Stimulated activated effector memory CD8-positive, alpha-beta T cell treated with anti-CD3 and anti-CD28 coated beads, Interleukin-12 subunit alpha, Interleukin-12 subunit beta, amount 100 ng/mL, for 72 hours (primary cell): ENCODE measurements around the gene OSMR.

Source experiments
- ATAC-seq: fragments of 150-1000 bp; cut with Tn5 transposase; 2 replicates; pipeline ENCODE4 v1.10.0; 2021
- DNase-seq, 2 donors: peaks; one replicate each; pipeline ENCODE4 v3.0.0; 2021 to 2022; ENCODE audit warnings: low spot score in 2 of 2
- H3K27ac Mint-ChIP-seq: one replicate; pipeline ENCODE4 v1.8.0; 2022; ENCODE audit warnings: mild to moderate bottlenecking, mixed read lengths
- H3K36me3 Mint-ChIP-seq: one replicate; pipeline ENCODE4 v1.8.0; 2022; ENCODE audit warnings: mild to moderate bottlenecking, mixed read lengths
- H3K4me1 Mint-ChIP-seq: one replicate; pipeline ENCODE4 v1.8.0; 2022; ENCODE audit warnings: mixed read lengths
- H3K4me3 Mint-ChIP-seq: one replicate; pipeline ENCODE4 v1.8.0; 2022; ENCODE audit warnings: mild to moderate bottlenecking, mixed read lengths
- H3K9me3 Mint-ChIP-seq: one replicate; pipeline ENCODE4 v1.8.0; 2022; ENCODE audit warnings: mixed read lengths

OSMR gene

DNA sequence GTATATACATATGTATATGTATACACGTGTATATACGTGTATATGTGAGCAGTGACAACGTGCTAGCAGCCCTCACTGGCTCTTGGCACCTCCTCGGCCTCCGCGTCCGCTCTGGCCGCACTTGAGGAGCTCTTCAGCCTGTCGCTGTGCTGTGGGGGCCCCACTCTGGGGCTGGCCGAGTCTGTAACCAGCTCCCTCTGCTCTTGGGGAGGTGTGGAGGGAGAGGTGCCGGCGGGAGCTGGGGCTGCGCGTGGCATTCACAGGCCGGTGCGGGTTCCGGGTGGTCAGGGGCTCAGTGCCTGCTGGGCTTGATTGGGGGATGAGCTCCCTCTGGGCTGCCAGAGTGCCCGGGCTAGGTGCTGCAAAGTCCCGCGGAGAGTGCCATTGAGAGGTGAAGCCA lies 24.1 kb upstream of the OSMR start:
- Mint-ChIP-seq H3K4me3 (no peak overlapping the region), H3K4me1 (no peaks in the 10 kb centered on the region)
- DNase-seq: no peak

DNA sequence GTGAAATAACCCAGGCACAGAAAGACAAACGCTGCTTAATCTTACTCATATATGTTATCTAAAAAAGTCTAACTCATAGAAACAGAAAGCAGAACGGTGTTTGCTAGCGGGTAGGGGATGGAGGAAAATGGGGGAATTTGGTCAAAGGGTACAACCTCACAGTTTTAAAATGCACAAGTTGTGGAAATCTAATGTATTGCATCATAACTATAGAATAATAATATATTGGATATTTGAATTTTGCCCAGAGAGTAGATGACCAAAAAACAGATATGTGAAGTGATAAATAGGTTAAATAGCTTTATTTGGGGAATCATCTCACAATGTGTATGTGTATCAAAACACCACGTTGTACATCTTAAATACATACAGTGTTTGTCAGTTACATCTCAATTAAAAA lies 22.3 kb upstream of the OSMR start:
- Mint-ChIP-seq H3K36me3 (no peaks in the 10 kb centered on the region), H3K9me3 (peaks cover 2% of the 10 kb centered on the region), H3K27ac (no peak overlapping the region), H3K4me3 (no peak overlapping the region), H3K4me1 (no peaks in the 10 kb centered on the region)
- DNase-seq (no peak), ATAC-seq (no peak)

More for the DNA sequence above, 24.1 kb upstream of the OSMR start:
- Mint-ChIP-seq H3K36me3 (no peaks in the 10 kb centered on the region), H3K27ac (no peak overlapping the region), H3K9me3 (peaks cover under 1% of the 10 kb centered on the region)
- no peak for ATAC-seq

GRCh38 chr5:38824821-38825220 lies 21.0 kb upstream of the OSMR start:
- no peak for DNase-seq
- no peak overlapping the region for H3K27ac Mint-ChIP-seq
- no peak overlapping the region for H3K4me3 Mint-ChIP-seq
- no peaks in the 10 kb centered on the region for H3K4me1 Mint-ChIP-seq
- ATAC-seq: no peak
- peaks cover 2% of the 10 kb centered on the region for H3K9me3 Mint-ChIP-seq
- no peaks in the 10 kb centered on the region for H3K36me3 Mint-ChIP-seq

DNA sequence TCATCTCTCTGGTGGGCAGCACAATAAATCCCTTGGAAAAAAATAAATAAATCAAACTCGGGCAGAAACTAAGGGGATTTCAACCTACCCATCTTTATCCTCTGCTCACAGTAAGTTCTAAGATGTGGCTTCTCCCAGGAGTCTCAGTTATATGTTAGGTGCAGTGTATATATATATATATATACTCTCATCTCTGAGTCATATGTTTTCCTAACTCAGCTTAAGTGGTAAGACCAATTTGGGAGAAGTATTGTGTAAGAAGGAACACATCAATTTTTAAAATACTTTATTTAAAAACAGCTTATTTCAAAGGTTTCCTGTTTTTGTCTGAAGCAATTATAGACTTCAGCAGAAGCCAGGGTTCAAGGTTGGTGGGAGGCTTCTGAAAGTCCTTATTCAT lies 20.3 kb upstream of the OSMR start:
- ATAC-seq: no peak

GRCh38 chr5:38827525-38827924 lies 18.3 kb upstream of the OSMR start:
- no peak for DNase-seq
- no peak for ATAC-seq
- H3K4me3 Mint-ChIP-seq: no peak overlapping the region

More for the DNA sequence above, 20.3 kb upstream of the OSMR start:
- H3K9me3 Mint-ChIP-seq: peaks cover 2% of the 10 kb centered on the region
- H3K4me3 Mint-ChIP-seq: no peak overlapping the region
- no peaks in the 10 kb centered on the region for H3K36me3 Mint-ChIP-seq
- H3K27ac Mint-ChIP-seq: no peak overlapping the region
- no peaks in the 10 kb centered on the region for H3K4me1 Mint-ChIP-seq
- DNase-seq: no peak

DNA sequence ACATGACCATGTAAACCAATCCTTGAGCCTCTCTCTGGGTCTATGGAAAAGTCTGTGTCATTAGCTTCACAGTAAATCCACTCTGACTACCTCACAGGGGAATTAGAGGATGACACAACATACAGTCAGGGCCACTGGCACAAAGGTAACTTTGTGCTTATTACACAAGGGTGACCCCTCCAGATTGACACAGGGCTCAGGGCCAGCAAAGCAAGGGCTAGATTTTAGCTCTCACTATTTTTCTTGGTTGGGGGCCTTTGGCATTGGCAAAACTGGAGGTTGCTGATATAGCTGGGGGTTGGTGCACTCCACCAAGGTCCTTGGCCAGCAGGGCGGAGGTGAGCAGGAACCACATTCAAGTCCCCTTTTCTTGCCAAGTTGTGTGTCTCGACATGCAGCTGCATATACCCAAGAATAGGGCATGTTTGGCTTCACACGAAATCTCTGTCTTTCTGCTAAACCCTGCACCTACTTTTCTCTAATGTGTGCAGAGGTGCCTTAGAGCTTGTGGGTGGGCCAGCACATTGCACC lies 15.2 kb upstream of the OSMR start:
- no peak for ATAC-seq
- peaks cover 2% of the 10 kb centered on the region for H3K9me3 Mint-ChIP-seq
- no peak overlapping the region for H3K27ac Mint-ChIP-seq
- no peak for DNase-seq
- peaks cover 7% of the 10 kb centered on the region for H3K36me3 Mint-ChIP-seq
- peaks cover 7% of the 10 kb centered on the region for H3K4me1 Mint-ChIP-seq
- no peak overlapping the region for H3K4me3 Mint-ChIP-seq

More at GRCh38 chr5:38827525-38827924, 18.3 kb upstream of the OSMR start:
- H3K36me3 Mint-ChIP-seq: peaks cover 7% of the 10 kb centered on the region
- peaks cover 7% of the 10 kb centered on the region for H3K4me1 Mint-ChIP-seq
- H3K27ac Mint-ChIP-seq: no peak overlapping the region
- peaks cover 2% of the 10 kb centered on the region for H3K9me3 Mint-ChIP-seq

- peaks cover 7% of the 10 kb centered on the region for H3K4me1 Mint-ChIP-seq
- H3K36me3 Mint-ChIP-seq: peaks cover 7% of the 10 kb centered on the region
- ATAC-seq (no peak), DNase-seq (no peak)
- no peak overlapping the region for H3K27ac Mint-ChIP-seq
- H3K4me3 Mint-ChIP-seq: no peak overlapping the region
- peaks cover 2% of the 10 kb centered on the region for H3K9me3 Mint-ChIP-seq
Observed at GRCh38 chr5:38831117-38831516, 14.7 kb upstream of the OSMR start.

DNA sequence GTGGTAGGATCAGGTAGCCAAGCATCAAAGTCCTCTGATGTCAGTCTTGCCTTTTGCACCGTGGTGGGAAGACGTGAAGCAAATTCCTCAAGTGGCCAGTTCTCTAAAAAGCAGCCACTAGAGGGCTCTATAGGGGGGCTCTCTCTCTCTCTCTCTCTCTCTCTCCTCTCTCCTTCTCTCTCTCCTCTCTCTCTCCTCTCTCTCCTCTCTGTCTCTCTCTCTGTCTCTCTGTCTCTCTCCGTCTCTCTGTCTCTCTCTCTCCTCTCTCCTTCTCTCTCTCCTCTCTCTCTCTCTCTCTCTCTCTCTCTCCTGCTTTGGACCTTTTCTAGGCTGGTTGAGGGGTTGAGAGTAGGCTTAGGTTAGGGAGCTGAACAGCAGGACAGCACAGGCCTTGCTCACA lies 13.9 kb upstream of the OSMR start:
- Mint-ChIP-seq H3K4me1 (peaks cover 7% of the 10 kb centered on the region), H3K36me3 (peaks cover 7% of the 10 kb centered on the region), H3K9me3 (no peaks in the 10 kb centered on the region), H3K27ac (peak overlapping the region; percentile 39), H3K4me3 (no peak overlapping the region)
- DNase-seq: no peak
- ATAC-seq: no peak

DNA sequence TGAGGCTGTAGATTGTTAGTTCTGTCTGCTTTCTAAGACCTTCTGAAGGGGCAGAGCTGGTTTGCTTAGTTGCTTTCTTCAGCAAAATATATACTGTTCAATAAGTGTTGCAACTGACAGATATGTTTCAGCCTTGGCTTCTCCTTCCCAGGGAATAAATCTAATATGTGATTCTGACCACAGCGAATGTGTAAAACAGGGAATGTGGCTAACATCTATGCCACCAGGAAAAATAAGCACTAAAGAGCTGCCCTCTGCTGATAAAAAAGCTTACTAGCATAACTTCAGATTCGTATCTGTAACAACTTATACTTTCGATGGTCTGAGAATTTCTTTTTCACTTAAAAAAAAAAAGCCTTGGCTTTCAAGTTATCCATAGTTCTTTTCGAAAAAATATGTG lies 13.0 kb upstream of the OSMR start:
- peaks cover 7% of the 10 kb centered on the region for H3K36me3 Mint-ChIP-seq
- peaks cover 7% of the 10 kb centered on the region for H3K4me1 Mint-ChIP-seq
- H3K9me3 Mint-ChIP-seq: no peaks in the 10 kb centered on the region
- ATAC-seq: no peak
- no peak overlapping the region for H3K27ac Mint-ChIP-seq
- H3K4me3 Mint-ChIP-seq: no peak overlapping the region
- no peak for DNase-seq

DNA sequence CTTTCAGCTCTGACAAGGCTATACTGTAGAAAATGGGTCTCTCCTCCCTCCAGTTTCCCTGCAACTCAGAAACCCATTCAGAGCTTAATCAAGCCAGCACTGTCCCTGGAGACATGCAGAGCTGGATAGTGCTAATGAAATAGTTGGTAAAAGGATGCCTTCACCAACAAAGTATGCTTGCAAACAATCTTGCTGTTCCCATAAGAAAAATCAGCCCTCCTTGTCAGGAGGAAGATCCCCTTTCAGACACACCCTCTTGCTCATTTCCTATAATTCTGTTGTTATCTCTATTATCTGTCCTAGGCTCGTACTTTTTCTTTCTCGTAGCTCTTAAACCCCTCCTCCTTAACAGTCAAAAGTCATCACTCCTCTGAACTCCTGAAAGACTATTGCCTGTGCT lies 9.9 kb upstream of the OSMR start:
- peaks cover 7% of the 10 kb centered on the region for H3K4me1 Mint-ChIP-seq
- no peaks in the 10 kb centered on the region for H3K9me3 Mint-ChIP-seq

DNA sequence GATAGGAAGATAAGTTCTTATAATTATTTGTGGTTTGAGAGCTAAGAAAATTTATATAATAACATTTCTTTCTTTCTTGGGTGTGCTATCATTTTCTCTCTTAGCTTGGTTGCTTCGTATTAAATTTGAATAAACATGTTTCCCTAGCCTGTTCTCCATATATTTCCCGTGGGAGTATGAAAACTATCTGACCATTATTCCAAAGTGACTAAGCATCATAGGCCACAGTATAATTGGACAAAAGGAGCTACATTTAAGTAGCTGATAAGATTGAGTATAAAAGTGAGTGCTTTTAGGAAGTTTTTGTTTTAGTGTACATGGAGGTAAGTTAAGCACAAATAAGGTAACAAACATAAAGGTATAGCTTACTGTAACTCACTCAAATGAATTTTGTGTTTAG lies 8.4 kb upstream of the OSMR start:
- Mint-ChIP-seq H3K9me3 (no peaks in the 10 kb centered on the region), H3K4me1 (no peaks in the 10 kb centered on the region), H3K4me3 (no peak overlapping the region), H3K27ac (no peak overlapping the region), H3K36me3 (no peaks in the 10 kb centered on the region)
- DNase-seq (no peak), ATAC-seq (no peak)

More for the DNA sequence above, 9.9 kb upstream of the OSMR start:
- Mint-ChIP-seq H3K36me3 (peaks cover 7% of the 10 kb centered on the region), H3K4me3 (no peak overlapping the region), H3K27ac (no peak overlapping the region)
- DNase-seq: no peak
- ATAC-seq: no peak

- DNase-seq (no peak), ATAC-seq (no peak)
- no peak overlapping the region for H3K4me3 Mint-ChIP-seq
- H3K9me3 Mint-ChIP-seq: no peaks in the 10 kb centered on the region
- H3K36me3 Mint-ChIP-seq: no peaks in the 10 kb centered on the region
- H3K4me1 Mint-ChIP-seq: no peaks in the 10 kb centered on the region
- H3K27ac Mint-ChIP-seq: no peak overlapping the region
Observed at GRCh38 chr5:38837932-38838331, 7.9 kb upstream of the OSMR start.

DNA sequence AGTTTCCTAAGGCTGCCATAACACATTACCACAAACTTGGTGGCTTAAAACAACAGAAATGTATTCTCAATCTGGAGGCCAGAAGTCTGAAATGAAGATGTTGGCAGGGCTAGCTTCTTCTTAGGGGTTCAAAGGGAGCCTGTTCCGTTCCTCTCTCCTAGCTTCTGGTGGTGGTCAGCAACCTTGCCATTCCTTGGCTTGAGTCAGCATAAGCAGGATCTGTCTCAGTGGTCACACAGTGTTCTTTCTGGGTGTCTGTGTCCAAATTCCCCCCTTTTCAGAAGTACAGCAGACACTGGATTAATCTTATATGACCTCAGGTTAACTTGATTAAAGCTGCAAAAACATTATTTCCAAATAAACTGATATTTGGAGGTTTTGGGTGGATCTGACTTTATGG lies 2.1 kb upstream of the OSMR start:
- Mint-ChIP-seq H3K4me1 (peaks cover 6% of the 10 kb centered on the region), H3K9me3 (no peaks in the 10 kb centered on the region), H3K36me3 (no peaks in the 10 kb centered on the region), H3K27ac (no peak overlapping the region), H3K4me3 (no peak overlapping the region)
- no peak for ATAC-seq
- no peak for DNase-seq

- Mint-ChIP-seq H3K27ac (no peak overlapping the region), H3K4me1 (peaks cover 6% of the 10 kb centered on the region), H3K36me3 (no peaks in the 10 kb centered on the region), H3K9me3 (no peaks in the 10 kb centered on the region), H3K4me3 (peak overlapping the region; percentile 56)
- DNase-seq (no peak), ATAC-seq (peak; percentile 26)
Observed at GRCh38 chr5:38846379-38847011, 683 bp downstream of the OSMR start.

DNA sequence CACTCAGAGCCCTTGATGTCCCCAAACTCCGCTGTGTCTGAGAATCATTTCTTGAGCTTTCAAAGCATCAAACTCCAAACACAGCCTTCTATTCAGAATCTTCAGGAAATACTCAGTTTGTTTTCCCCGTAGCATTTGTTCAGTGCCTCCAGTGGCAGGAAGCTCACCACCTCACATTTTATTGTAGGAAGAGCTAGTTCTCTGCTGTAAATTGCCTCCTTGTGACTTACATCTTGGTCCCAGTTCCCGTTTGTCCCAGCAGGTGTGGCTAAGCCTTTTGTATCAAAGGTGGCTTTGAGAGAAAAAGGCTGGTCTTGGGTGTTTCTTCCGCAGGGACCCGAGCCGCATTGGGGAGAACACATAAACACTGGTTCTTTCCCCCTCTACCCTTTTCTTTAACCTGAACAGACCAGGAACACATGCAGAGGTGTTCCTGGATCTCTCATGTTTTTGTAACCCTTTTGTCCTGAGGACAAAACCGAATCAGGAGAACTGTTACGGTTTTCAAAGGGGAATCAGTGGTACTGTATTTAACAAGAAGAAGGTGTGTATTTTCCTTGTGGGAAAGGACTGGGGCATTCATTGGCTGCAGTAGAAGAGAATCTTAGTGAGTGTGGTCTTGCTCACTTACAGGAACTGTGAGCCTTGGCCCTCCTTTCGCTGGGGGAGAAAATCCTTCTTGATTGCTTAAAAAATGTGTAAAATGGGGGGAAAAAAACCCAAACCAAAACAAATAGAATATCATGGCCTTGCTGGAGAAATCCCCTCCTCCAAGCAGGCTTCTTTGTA lies 1.9 kb downstream of the OSMR start:
- H3K36me3 Mint-ChIP-seq: no peaks in the 10 kb centered on the region
- no peak for ATAC-seq
- no peak for DNase-seq
- peaks cover 6% of the 10 kb centered on the region for H3K4me1 Mint-ChIP-seq
- H3K27ac Mint-ChIP-seq: no peak overlapping the region
- no peak overlapping the region for H3K4me3 Mint-ChIP-seq
- H3K9me3 Mint-ChIP-seq: peaks cover 3% of the 10 kb centered on the region

GRCh38 chr5:38848637-38849036 lies 2.8 kb downstream of the OSMR start:
- H3K36me3 Mint-ChIP-seq: no peaks in the 10 kb centered on the region
- H3K4me1 Mint-ChIP-seq: peaks cover 6% of the 10 kb centered on the region
- no peak overlapping the region for H3K27ac Mint-ChIP-seq
- peaks cover 5% of the 10 kb centered on the region for H3K9me3 Mint-ChIP-seq
- DNase-seq (no peak), ATAC-seq (no peak)
- no peak overlapping the region for H3K4me3 Mint-ChIP-seq
